ENCODE data around the gene RGS7. TPM values are rescaled to one million over a fixed set of nuclear protein-coding genes. Genes with fewer than 3 reads are reported as not detected.
"Not testable (repeated sequence)": the region's sequence is repeated elsewhere in the genome, so short reads cannot be mapped to it uniquely, and the experiment has no call there.

RGS7 gene
- total RNA-seq, 2 donors from 2014 or later: not detected

GRCh38 chr1:240931031-240931430 is 426.0 kb downstream of the RGS7 start:
- ATAC-seq (no peak), DNase-seq (ENCODE audit: low spot score in 2 of 2) (no peak)
- no peaks in the 10 kb centered on the region for H3K36me3 Mint-ChIP-seq
- H3K9me3 Mint-ChIP-seq: peaks cover 4 to 12% of the 10 kb centered on the region in 2 donors
- H3K27ac Mint-ChIP-seq: no peak overlapping the region

GRCh38 chr1:240928265-240928664 is 428.7 kb downstream of the RGS7 start:
- Mint-ChIP-seq H3K9me3 (peaks cover 4 to 16% of the 10 kb centered on the region in 2 donors), H3K36me3 (no peaks in the 10 kb centered on the region), H3K27ac (no peak overlapping the region)
- DNase-seq (ENCODE audit: low spot score in 2 of 2): no peak
- ATAC-seq: no peak

GRCh38 chr1:240927821-240928220 is 429.2 kb downstream of the RGS7 start:
- peaks cover 4 to 16% of the 10 kb centered on the region in 2 donors for H3K9me3 Mint-ChIP-seq
- H3K27ac Mint-ChIP-seq: no peak overlapping the region
- H3K36me3 Mint-ChIP-seq: no peaks in the 10 kb centered on the region
- ATAC-seq (no peak), DNase-seq (ENCODE audit: low spot score in 2 of 2) (no peak)

DNA sequence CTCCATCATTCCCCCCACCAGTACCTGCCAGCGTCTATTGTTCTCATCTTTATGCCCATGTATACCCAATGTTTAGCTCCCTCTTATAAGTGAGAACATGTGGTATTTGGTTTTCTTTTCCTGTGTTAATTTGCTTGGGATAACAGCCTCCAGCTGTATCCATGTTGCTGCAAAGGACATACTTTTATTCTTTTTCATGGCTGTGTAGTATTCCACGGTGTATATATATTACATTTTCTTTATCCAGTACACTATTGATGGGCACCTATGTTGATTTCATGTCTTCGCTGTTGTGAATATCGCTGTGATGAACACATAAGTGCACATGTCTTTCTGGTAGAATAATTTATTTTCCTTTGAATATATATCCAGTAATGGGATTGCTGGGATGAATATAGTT is 431.7 kb downstream of the RGS7 start:
- Mint-ChIP-seq H3K27ac (no peak overlapping the region), H3K36me3 (peaks cover 0 to 3% of the 10 kb centered on the region in 2 donors), H3K9me3 (peaks cover 6 to 18% of the 10 kb centered on the region in 2 donors)
- ATAC-seq (no peak), DNase-seq (ENCODE audit: low spot score in 2 of 2) (no peak)

DNA sequence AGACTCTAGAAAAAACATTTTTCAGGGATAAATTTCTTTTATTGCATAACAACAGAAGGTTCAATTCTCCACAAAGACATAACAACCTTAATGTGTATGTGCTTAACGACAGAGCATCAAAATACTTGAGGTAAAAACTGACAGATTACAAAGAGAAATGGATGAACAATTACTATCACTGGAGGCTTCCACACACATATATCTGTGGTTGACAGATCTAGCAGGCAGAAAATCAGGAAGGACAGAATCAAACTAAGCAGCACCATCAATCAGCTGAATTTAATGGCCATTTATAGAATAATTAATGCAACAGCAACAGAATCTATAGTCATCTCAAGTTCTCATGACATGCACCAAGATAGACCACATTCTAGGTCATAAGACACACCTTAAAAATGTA is 439.0 kb downstream of the RGS7 start:
- ATAC-seq (no peak), DNase-seq (ENCODE audit: low spot score in 2 of 2) (no peak)
- H3K27ac Mint-ChIP-seq: no peak overlapping the region
- H3K9me3 Mint-ChIP-seq: peaks cover 6 to 12% of the 10 kb centered on the region in 2 donors
- peaks cover 0 to 7% of the 10 kb centered on the region in 2 donors for H3K36me3 Mint-ChIP-seq

DNA sequence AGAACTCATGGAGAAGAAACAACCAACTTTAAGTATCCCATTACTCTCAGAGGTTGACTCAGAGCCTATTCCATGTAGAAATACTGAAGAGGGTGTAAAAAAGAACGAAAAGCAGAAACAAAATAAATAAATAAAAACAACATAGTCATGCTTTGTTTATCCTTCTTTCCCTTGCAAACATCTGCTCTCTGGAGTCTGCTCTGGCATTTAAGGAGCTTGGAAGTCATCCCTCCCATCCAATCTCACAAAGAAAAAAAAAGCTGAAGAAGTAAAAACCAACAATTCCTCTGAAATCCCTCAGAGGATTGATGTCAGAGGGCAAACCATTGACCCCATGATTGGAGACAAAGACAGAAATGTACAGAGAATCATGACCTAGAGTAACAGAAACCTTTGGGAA is 442.5 kb downstream of the RGS7 start:
- peaks cover 6 to 11% of the 10 kb centered on the region in 2 donors for H3K9me3 Mint-ChIP-seq
- ATAC-seq (no peak), DNase-seq (ENCODE audit: low spot score in 2 of 2) (no peak)
- H3K36me3 Mint-ChIP-seq: no peaks in the 10 kb centered on the region
- H3K27ac Mint-ChIP-seq: no peak overlapping the region

- DNase-seq (ENCODE audit: low spot score in 2 of 2) (no peak), ATAC-seq (no peak)
- Mint-ChIP-seq H3K36me3 (no peaks in the 10 kb centered on the region), H3K9me3 (peaks cover 6% of the 10 kb centered on the region in 2 donors), H3K27ac (no peak overlapping the region)
Measured at GRCh38 chr1:240912821-240913220, 444.2 kb downstream of the RGS7 start.

GRCh38 chr1:240909701-240910457 is 447.1 kb downstream of the RGS7 start:
- no peak for ATAC-seq
- H3K9me3 Mint-ChIP-seq: peaks cover 6% of the 10 kb centered on the region in 2 donors
- H3K36me3 Mint-ChIP-seq: no peaks in the 10 kb centered on the region
- no peak overlapping the region for H3K27ac Mint-ChIP-seq
- no peak for DNase-seq (ENCODE audit: low spot score in 2 of 2)

GRCh38 chr1:240906477-240906876 is 450.5 kb downstream of the RGS7 start:
- no peak for ATAC-seq
- H3K9me3 Mint-ChIP-seq: peaks cover 9 to 11% of the 10 kb centered on the region in 2 donors
- no peak overlapping the region for H3K27ac Mint-ChIP-seq
- no peak for DNase-seq (ENCODE audit: low spot score in 2 of 2)
- peaks cover 0 to 5% of the 10 kb centered on the region in 2 donors for H3K36me3 Mint-ChIP-seq

DNA sequence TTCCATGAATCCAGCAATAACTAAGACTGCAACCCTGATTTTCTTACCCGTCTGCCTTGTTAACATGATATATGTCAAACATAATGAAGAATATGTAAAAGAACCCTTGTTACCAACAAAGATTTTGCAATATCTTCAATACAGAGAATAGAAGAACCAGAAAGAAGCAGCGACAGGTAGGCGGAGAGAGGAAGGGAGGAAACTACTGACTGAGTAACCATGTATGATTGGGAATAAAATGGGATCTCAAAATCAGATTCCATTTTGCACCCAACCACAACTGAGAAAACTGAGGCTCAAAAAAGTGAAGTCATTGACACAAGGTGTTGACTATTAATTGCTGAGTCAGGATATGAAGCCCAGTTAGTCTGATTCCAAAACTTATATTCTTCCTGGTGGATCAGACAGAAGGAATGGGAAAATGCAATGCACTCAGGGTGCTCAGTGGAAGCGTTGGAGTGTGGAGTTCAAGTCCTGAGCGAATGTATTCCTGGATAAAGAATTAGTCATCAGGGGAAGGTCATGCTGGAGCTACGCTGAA is 451.7 kb downstream of the RGS7 start:
- H3K9me3 Mint-ChIP-seq: peaks cover 4 to 7% of the 10 kb centered on the region in 2 donors
- no peak for DNase-seq (ENCODE audit: low spot score in 2 of 2)
- H3K36me3 Mint-ChIP-seq: peaks cover 0 to 8% of the 10 kb centered on the region in 2 donors
- ATAC-seq: no peak
- no peak overlapping the region for H3K27ac Mint-ChIP-seq

- peaks cover 10 to 11% of the 10 kb centered on the region in 2 donors for H3K9me3 Mint-ChIP-seq
- DNase-seq (ENCODE audit: low spot score in 2 of 2); H3K27ac Mint-ChIP-seq; H3K36me3 Mint-ChIP-seq; ATAC-seq: not testable (repeated sequence)
Measured at GRCh38 chr1:240895424-240895823, 461.6 kb downstream of the RGS7 start.

- ATAC-seq: no peak
- Mint-ChIP-seq H3K9me3 (peaks cover 0 to 3% of the 10 kb centered on the region in 2 donors), H3K27ac (no peak overlapping the region)
Measured at GRCh38 chr1:240888787-240889048, 468.3 kb downstream of the RGS7 start.

DNA sequence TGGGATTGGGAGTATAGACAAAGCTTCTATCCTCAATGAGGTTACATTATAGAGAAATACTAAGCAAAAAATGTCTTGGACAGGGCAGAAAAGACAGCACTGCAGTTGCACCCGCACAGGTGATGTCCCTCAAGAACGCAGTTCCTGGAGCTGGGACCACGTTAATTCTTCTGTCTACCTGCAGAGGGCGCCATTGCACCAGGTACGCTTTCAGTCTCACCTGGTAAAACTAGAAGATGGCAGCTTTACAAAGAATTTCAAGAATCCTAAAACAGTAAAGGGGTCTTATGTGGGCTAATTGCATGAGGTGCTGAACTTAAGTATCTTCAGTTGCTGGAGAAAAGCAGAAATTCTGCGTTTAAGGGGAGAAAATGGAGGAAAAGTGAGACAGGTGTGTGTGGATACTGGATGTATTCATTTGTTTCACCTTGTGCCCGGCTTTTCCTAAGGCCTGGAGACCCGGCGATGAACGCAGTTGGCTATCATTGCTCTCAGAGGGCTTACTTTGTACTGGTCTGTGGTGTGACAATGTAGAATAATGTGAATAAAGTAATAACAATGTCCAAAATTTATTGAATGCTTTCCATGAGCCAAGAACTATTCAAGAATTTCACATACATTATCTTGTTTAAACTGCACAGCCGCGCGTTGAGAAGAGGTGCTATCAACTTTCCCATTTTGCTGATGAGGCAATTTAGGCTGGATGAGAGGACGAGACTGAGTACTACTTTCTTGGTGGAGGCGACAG is 468.8 kb downstream of the RGS7 start:
- Mint-ChIP-seq H3K36me3 (no peaks in the 10 kb centered on the region), H3K9me3 (peaks cover 3 to 7% of the 10 kb centered on the region in 2 donors), H3K27ac (no peak overlapping the region)
- DNase-seq (ENCODE audit: low spot score in 2 of 2) (peak in 1 of 2 donors; percentile 45), ATAC-seq (peak in 1 of 2 donors; percentile 50)

More at GRCh38 chr1:240888787-240889048, 468.3 kb downstream of the RGS7 start:
- DNase-seq (ENCODE audit: low spot score in 2 of 2): no peak
- no peaks in the 10 kb centered on the region for H3K36me3 Mint-ChIP-seq

DNA sequence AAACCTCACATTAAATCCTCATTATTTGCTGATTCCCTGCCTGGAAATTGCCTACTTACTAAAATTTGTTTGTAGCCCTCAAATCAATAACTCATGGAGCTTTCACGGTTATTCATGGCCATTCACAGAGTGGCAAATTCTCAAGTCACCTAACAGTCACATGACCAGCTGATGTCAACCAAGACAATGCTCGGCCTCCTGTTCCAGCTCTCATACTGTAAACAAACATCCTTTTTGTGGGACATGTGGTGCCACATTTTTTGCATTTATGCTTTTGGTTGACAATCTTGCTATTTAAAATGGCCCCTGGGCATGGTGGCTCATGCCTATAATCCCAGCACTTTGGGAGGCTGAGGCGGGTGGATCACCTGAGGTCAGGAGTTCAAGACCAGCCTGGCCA is 473.5 kb downstream of the RGS7 start:
- ATAC-seq (no peak), DNase-seq (ENCODE audit: low spot score in 2 of 2) (no peak)
- H3K36me3 Mint-ChIP-seq: no peaks in the 10 kb centered on the region
- H3K27ac Mint-ChIP-seq: no peak overlapping the region
- peaks cover 3 to 7% of the 10 kb centered on the region in 2 donors for H3K9me3 Mint-ChIP-seq

DNA sequence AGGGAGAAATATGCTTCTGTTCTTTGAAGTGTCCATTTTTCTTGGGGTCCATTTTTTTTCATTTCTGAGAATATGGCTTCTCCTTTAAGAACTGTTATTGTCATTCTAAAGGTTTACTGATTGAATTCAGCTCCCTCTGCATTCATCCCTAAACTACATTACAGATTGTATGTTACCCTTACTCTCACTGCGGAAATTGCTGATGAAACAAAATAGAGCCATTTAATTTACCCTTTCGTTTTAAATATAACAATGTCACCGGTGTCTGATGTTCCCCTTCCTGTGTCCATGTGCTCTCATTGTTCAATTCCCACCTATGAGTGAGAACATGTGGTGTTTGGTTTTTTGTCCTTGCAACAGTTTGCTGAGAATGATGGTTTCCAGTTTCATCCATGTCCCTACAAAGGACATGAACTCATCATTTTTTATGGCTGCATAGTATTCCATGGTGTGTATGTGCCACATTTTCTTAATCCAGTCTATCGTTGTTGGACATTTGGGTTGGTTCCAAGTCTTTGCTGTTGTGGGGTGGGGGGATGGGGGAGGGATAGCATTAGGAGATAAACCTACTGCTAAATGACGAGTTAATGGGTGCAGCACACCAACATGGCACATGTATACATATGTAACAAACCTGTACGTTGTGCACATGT is 474.2 kb downstream of the RGS7 start:
- DNase-seq (ENCODE audit: low spot score in 2 of 2); H3K27ac Mint-ChIP-seq; H3K9me3 Mint-ChIP-seq; H3K36me3 Mint-ChIP-seq; ATAC-seq: not testable (repeated sequence)

DNA sequence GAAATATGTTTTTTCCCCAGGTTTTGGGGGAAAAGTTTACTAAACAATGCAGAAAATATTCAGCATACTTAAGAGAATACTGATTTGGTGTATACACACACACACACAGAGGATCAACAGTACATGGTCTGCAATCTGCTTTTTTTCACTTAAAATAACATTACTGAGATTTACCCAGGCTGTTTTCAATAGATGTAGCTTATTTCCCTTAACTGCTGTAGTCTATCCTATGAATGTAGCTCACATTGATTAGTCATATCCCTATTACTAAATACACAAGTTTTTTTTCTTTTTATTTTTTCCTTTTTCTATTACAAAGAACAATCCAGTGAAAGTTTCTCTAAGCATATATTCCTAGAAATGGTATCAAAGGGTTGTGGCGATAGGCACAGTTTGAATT is 478.4 kb downstream of the RGS7 start:
- H3K9me3 Mint-ChIP-seq: peaks cover 8 to 12% of the 10 kb centered on the region in 2 donors
- DNase-seq (ENCODE audit: low spot score in 2 of 2) (no peak), ATAC-seq (no peak)
- H3K36me3 Mint-ChIP-seq: peaks cover 0 to 7% of the 10 kb centered on the region in 2 donors
- no peak overlapping the region for H3K27ac Mint-ChIP-seq

GRCh38 chr1:240877605-240878004 is 479.4 kb downstream of the RGS7 start:
- H3K9me3 Mint-ChIP-seq: peaks cover 4 to 10% of the 10 kb centered on the region in 2 donors
- no peak for ATAC-seq
- DNase-seq (ENCODE audit: low spot score in 2 of 2): no peak
- H3K36me3 Mint-ChIP-seq: peaks cover 0 to 7% of the 10 kb centered on the region in 2 donors
- H3K27ac Mint-ChIP-seq: no peak overlapping the region

Measured in activated naive CD4-positive, alpha-beta T cell treated with anti-CD3 and anti-CD28 coated beads, Interleukin-2, amount 50 U/mL, for 72 hours (primary cell).